ENCODE measurements around the gene TNS3.

The TNS3 gene

DNA sequence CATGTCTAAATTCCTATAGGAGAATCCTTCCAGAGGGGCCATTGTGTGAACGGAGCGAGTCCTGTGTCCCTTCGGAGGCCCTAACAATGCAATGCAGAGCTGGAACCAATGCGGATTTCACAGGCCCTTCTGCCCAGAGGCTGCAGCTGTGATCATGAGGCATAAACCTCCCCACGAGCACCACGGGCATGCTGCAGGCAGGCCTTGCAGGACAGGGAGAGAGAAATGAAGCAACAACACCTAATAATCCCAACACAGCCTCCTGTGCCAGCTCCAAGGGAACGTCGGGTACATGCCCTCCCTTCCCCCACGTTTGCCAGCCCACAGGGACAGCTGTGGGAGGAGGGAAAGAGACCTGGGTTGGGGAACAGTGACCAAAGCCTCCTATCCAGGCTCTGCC is 74.4 kb downstream of the TNS3 start:
- H3K4me3 Mint-ChIP-seq = peak overlapping the region; percentile 8
- no peaks in the 10 kb centered on the region for H3K27me3 Mint-ChIP-seq (ENCODE audit: low read depth, poor library complexity)
- H3K36me3 Mint-ChIP-seq (ENCODE audit: low read depth) = peaks cover 34% of the 10 kb centered on the region
- peak; percentile 40 for DNase-seq
- H3K4me1 Mint-ChIP-seq = peaks cover 71% of the 10 kb centered on the region
- H3K27ac Mint-ChIP-seq = peak overlapping the region; percentile 98
- peaks cover 7% of the 10 kb centered on the region for H3K9me3 Mint-ChIP-seq
- TF ChIP-seq, protein P1, sequence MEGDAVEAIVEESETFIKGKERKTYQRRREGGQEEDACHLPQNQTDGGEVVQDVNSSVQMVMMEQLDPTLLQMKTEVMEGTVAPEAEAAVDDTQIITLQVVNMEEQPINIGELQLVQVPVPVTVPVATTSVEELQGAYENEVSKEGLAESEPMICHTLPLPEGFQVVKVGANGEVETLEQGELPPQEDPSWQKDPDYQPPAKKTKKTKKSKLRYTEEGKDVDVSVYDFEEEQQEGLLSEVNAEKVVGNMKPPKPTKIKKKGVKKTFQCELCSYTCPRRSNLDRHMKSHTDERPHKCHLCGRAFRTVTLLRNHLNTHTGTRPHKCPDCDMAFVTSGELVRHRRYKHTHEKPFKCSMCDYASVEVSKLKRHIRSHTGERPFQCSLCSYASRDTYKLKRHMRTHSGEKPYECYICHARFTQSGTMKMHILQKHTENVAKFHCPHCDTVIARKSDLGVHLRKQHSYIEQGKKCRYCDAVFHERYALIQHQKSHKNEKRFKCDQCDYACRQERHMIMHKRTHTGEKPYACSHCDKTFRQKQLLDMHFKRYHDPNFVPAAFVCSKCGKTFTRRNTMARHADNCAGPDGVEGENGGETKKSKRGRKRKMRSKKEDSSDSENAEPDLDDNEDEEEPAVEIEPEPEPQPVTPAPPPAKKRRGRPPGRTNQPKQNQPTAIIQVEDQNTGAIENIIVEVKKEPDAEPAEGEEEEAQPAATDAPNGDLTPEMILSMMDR (IDR thresholded peaks at IDR 0.05) = no peak

DNA sequence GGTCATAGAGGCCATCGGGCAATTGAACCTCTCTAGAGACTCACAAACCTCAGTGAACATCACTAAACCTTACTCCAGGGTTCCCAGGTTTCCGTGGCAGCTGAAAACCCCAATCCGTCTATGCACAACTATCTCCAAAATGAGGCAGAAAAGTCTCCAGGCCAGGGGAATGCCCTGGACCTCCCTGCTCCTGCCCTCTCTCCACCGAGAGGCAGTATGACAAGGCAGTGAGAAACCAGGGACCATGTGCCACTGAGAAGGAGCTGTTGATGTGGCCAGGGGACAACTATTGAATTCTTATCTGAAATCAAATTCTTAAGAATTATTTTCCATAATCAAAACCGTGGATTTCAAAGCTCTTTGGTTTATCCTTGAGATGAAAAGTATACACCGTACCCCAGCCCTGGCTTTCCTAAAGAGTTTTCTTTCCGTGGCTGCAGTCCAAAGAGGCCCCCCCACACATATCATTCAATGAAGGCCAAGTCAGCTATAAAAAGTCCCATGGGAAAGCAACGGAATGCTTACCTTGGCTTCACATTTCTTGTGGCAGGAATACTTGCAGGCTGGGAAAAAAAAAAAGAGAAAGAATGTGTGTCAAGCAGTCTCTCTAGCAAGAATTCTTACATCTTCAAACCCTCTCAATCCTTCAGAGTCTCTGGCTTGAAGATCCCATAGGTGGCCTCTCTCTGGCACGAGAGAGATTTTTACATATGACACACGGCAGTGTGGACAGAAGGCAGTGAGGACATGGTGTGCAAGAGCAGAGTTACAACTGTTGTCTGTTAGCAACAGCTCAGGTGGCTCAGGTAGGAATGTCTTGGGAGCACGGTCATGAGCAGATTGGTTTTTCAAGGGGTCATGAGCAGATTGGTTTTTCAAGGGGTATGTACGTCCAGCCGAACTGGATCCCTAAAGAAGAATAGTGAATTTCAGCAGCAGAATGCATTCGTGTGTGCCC is 75.2 kb downstream of the TNS3 start:
- H3K27ac Mint-ChIP-seq = peak overlapping the region; percentile 98
- DNase-seq = no peak
- peaks cover 78% of the 10 kb centered on the region for H3K4me1 Mint-ChIP-seq
- TF ChIP-seq, protein P1 (IDR thresholded peaks at IDR 0.05) = no peak
- peaks cover 34% of the 10 kb centered on the region for H3K36me3 Mint-ChIP-seq (ENCODE audit: low read depth)
- peak overlapping the region; percentile 60 for H3K4me3 Mint-ChIP-seq
- no peaks in the 10 kb centered on the region for H3K27me3 Mint-ChIP-seq (ENCODE audit: low read depth, poor library complexity)
- H3K9me3 Mint-ChIP-seq = peaks cover 7% of the 10 kb centered on the region

DNA sequence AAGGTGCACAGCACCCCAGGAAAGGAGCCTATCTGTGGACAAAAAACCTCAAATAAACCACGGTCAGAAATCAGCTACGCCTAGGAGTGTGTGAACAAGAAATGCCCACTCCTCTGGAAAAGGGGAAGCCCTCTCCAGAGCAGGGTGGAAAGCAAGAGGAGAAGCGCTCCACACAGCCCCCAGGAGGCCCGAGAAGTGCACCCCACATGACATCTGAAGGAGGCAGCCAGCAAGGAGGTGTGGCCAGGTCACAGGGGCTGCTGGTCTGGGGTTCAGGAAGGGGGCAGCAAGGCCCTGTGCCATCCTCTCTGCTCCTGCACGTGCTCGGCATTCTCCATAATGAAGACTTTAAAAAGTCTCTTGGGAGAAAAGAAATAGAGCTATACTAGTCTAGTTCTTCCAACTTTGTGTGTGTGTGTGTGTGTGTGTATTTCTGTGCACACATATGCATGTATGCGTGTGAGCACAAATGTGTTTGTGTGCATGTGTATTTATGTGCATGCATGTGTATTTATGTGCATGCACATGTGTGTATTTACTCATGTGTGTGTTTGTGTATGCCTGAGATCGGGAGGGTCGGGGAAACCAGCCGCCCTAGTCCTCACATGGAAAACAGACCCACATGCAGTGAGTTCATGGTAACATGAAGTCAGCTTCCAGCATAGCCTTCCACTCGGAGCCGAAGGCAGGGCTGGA is 76.5 kb downstream of the TNS3 start:
- Mint-ChIP-seq H3K4me1 (peaks cover 90% of the 10 kb centered on the region), H3K27ac (no peak overlapping the region)

DNA sequence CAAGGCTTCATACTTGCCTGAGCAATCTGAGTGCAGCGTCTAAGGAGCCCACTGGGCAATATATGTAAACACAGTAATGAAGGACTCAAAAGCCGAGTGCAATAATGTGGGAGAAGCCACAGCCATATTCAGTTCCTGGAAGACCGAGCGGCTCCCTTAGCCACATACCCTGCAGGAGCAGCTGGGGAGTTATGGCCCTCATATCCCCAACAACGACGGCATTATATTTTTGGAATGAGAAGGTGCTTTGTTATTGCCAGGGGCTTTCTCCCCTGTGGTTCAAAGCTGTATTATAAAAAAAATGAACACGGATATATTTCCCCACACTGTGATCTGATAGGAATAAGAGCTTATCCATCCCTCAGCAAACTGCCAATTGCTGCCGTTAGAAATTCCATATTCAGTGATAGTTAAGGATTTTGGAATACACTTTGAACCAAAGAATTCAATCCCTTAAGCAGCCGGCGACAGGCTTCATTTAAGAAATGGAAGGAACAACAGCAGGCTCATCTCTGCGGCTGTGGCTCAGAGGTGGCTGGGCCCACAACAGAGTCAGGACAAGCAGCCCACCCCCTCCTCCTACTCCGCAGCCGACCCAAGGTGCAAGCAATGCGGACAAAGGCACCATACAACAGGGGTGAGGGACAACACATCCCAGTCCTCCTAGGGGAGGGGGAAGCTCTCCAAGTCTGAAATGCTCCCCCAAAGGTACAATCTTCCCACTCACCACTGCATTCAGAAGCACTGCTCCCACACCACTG is 77.2 kb downstream of the TNS3 start:
- peak overlapping the region; percentile 71 for H3K27ac Mint-ChIP-seq
- peaks cover 93% of the 10 kb centered on the region for H3K4me1 Mint-ChIP-seq
- TF ChIP-seq, protein P1 (IDR thresholded peaks at IDR 0.05) = no peak
- no peak for DNase-seq
- no peak overlapping the region for H3K4me3 Mint-ChIP-seq
- H3K36me3 Mint-ChIP-seq (ENCODE audit: low read depth) = peaks cover 33% of the 10 kb centered on the region
- H3K9me3 Mint-ChIP-seq = peaks cover 5% of the 10 kb centered on the region
- no peaks in the 10 kb centered on the region for H3K27me3 Mint-ChIP-seq (ENCODE audit: low read depth, poor library complexity)

More for the DNA sequence above, 76.5 kb downstream of the TNS3 start:
- H3K36me3 Mint-ChIP-seq (ENCODE audit: low read depth) = peaks cover 34% of the 10 kb centered on the region
- no peaks in the 10 kb centered on the region for H3K27me3 Mint-ChIP-seq (ENCODE audit: low read depth, poor library complexity)
- H3K9me3 Mint-ChIP-seq = peaks cover 7% of the 10 kb centered on the region
- TF ChIP-seq, protein P1 (IDR thresholded peaks at IDR 0.05) = no peak
- DNase-seq = no peak
- peak overlapping the region; percentile 56 for H3K4me3 Mint-ChIP-seq

DNA sequence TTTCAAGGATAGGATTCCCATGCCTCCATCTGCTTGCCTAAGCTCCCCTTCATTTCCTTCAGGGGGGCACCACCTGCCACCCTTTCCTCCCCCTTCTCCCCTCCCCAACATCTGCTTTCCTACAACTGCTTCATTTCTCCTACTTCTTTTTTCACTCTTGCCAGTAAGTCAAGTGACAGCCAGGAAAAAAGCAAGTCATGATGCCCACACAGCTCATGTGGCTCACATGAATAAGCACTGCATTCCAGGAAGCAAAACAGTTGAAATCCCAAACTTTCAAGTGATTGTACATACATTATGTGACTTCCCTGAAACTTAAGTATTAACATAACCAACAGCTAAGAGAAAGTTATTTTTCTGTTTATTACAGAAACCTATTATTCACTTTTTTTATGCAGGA is 78.6 kb downstream of the TNS3 start:
- no peak overlapping the region for H3K4me3 Mint-ChIP-seq
- peaks cover 100% of the 10 kb centered on the region for H3K4me1 Mint-ChIP-seq
- no peak for DNase-seq
- TF ChIP-seq, protein P1 (IDR thresholded peaks at IDR 0.05) = no peak
- H3K27ac Mint-ChIP-seq = no peak overlapping the region
- no peaks in the 10 kb centered on the region for H3K9me3 Mint-ChIP-seq
- peaks cover 27% of the 10 kb centered on the region for H3K36me3 Mint-ChIP-seq (ENCODE audit: low read depth)
- peaks cover 3% of the 10 kb centered on the region for H3K27me3 Mint-ChIP-seq (ENCODE audit: low read depth, poor library complexity)

All from nephron progenitor cell (in vitro differentiated cells).